ENCODE data around the gene GGT6.

Gene GGT6

DNA sequence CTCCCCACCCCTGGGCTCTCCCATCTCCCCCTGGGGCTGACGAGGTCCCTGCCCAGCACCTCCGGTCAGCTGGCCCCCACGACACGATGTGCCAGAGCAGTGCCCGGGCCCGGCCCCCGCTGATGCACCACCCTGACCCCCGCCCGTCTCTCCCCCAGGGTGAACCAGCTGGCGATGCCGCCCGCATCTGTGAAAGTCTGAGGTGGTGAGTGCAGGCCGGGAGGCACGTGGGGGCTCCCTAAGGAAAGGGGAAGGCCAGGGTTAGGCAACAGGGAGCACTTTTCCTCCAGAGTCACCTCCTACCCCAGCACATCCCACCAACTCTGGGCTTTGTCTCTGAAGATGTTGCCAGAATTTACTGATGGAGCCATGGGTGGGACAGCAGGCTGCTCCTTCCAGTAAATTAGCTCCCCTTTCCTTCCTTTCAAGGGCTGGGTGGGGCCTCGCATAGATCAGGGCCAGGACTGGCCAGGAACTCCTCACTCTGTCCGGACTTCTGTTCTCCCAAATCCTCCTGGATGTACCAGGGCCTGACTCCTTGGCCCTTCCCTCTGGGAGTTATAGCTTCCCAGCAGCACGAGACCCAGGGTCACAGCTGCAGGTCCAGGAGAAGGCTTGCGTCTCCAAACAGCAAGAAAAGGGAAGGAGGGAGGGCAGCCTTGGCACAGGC is 23.5 kb downstream of the GGT6 start:
- 0 out of 2 replicates have a peak overlapping the region, but pooled peaks have one; percentile 37 for H3K4me3 ChIP-seq (ENCODE audit: low read depth, low read length)
- no peaks in the 10 kb centered on the region for H3K9me3 ChIP-seq (ENCODE audit: control insufficient read depth, insufficient read depth, low read depth, low read length)
- no peak overlapping the region for H3K9ac ChIP-seq (ENCODE audit: low read length)
- no peak overlapping the region for H3K27ac ChIP-seq (ENCODE audit: low read depth, low read length)
- peaks cover 18% of the 10 kb centered on the region for H3K27me3 ChIP-seq (ENCODE audit: control insufficient read depth, insufficient read depth, low read length)
- peaks cover 22% of the 10 kb centered on the region for H3K4me1 ChIP-seq (ENCODE audit: control insufficient read depth, insufficient read depth, low read length)
- peaks cover 51% of the 10 kb centered on the region for H3K36me3 ChIP-seq (ENCODE audit: control insufficient read depth, insufficient read depth, low read length)

DNA sequence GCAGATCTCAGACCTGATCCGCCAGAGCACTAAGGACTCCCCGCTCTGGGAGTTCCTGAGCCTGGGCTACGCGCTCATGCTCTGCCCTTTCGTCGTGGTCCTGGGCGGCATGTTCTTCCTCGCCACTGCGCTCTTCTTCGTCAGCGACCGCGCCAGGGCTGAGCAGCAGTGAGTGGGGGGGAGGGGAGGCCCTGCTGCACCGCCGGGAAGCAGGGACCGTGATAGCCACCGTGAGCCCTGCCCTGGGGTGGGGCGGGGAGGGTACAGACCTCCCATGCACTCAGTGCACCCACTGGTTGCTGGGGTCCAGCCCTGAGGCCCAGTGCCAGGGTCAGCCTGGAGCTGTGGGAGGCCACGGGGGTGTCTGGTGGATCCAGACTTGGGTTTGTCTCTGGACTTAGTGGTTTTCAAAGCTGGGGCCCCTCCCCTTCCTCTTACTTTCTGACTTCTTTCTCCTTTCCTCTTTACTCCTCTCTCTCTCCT is 24.1 kb downstream of the GGT6 start:
- Histone ChIP-seq H3K27me3 (ENCODE audit: control insufficient read depth, insufficient read depth, low read length) (peaks cover 24% of the 10 kb centered on the region), H3K4me3 (ENCODE audit: low read depth, low read length) (peak overlapping the region; percentile 37; the same call in 1 of the 2 replicates), H3K9me3 (ENCODE audit: control insufficient read depth, insufficient read depth, low read depth, low read length) (no peaks in the 10 kb centered on the region), H3K4me1 (ENCODE audit: control insufficient read depth, insufficient read depth, low read length) (peaks cover 22% of the 10 kb centered on the region), H3K27ac (ENCODE audit: low read depth, low read length) (no peak overlapping the region), H3K9ac (ENCODE audit: low read length) (no peak overlapping the region), H3K36me3 (ENCODE audit: control insufficient read depth, insufficient read depth, low read length) (peaks cover 45% of the 10 kb centered on the region)

DNA sequence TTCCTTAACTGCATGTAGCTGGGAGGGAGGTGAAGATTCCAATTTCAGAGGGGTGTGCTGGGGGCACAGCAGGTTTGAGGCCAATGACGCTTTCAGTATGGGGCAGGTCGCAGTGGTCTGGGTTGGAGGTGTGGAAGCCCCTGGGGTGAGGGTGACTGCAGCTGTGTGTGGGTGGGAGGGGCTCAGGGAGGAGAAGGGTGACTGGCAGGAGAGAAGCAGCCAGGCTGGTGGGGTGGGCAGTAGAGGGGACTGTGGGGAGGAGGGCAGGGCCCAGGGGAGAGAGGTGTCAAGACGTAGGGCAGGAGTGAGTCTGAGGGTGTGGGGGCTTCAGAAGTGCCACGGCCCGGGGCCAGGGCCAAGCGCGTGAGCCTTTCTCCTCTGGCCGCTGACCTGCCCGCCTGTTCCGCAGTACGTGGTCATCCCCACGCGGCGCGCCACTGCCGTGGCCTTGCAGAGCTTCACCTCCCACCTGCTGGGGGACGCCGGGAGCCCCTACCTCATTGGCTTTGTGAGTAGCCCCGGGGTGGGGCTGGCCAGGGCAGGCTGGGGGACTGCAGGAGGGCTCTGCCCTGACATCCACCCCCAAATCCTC is 24.6 kb downstream of the GGT6 start:
- Histone ChIP-seq H3K4me3 (ENCODE audit: low read depth, low read length) (peak overlapping the region; percentile 37; the same call in 1 of the 2 replicates), H3K27me3 (ENCODE audit: control insufficient read depth, insufficient read depth, low read length) (peaks cover 29% of the 10 kb centered on the region), H3K36me3 (ENCODE audit: control insufficient read depth, insufficient read depth, low read length) (peaks cover 40% of the 10 kb centered on the region), H3K27ac (ENCODE audit: low read depth, low read length) (no peak overlapping the region), H3K9ac (ENCODE audit: low read length) (no peak overlapping the region), H3K4me1 (ENCODE audit: control insufficient read depth, insufficient read depth, low read length) (peaks cover 27% of the 10 kb centered on the region), H3K9me3 (ENCODE audit: control insufficient read depth, insufficient read depth, low read depth, low read length) (no peaks in the 10 kb centered on the region)

DNA sequence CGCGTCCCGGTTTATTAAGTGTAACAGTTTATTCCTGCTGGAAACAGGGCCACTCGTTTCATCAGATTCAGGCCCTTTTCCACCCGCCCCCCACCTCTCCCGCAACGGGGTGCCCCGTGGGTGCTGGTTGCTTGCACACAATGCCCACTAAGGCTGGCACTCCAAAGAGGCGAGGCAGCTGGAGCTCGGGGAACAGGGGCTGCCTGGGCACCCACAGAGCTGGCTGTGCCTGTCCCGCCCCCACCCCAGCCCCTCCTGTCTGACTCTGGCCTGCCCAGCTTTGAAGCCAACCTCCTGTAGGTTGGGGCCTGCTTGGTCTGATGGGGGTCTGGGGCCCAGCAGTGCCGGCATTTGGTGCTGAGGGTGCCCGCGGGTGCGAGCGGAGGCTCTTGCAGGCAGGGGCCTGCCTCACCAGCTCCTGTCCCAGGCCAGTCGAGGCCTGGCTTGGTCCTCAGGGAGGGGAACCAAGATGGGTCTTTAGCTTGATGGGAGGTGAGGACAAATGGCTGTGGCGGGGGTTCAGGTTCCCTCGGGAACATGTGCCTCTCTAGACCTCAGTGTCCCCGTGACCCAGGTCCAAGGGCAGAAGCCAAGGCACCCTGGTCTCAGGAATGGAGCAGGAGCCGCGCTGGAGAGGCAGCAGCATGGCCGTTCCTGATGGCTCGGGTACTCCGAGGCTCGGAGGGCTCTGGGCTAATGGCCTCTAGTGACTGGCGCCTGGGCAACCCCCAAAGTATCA is 25.3 kb downstream of the GGT6 start:
- H3K27me3 ChIP-seq (ENCODE audit: control insufficient read depth, insufficient read depth, low read length): peaks cover 36% of the 10 kb centered on the region
- no peak overlapping the region for H3K4me3 ChIP-seq (ENCODE audit: low read depth, low read length)

DNA sequence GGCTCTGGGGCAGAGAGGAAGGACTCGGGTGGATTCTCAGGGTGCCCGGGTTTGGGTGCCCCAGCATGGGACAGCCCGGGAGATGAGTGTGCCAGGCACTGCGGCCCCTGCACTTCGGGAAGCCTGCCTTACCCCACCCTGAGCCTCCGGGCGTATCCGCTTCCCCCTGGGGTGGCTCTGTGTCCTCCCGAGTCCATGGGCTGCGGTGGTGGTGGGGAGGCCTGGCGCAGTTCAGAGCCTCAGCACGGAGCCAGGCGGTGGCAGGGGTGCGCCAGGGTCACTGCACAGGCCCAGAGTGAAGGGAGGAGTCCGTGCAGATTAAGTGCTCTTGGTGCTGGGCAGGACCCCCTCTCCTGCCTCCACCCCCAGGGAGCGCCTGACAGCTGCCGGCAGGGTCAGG is 25.9 kb downstream of the GGT6 start:
- H3K27me3 ChIP-seq (ENCODE audit: control insufficient read depth, insufficient read depth, low read length): peaks cover 42% of the 10 kb centered on the region
- no peak overlapping the region for H3K9ac ChIP-seq (ENCODE audit: low read length)
- peaks cover 27% of the 10 kb centered on the region for H3K4me1 ChIP-seq (ENCODE audit: control insufficient read depth, insufficient read depth, low read length)
- H3K4me3 ChIP-seq (ENCODE audit: low read depth, low read length): no peak overlapping the region
- H3K27ac ChIP-seq (ENCODE audit: low read depth, low read length): no peak overlapping the region
- H3K9me3 ChIP-seq (ENCODE audit: control insufficient read depth, insufficient read depth, low read depth, low read length): no peaks in the 10 kb centered on the region
- H3K36me3 ChIP-seq (ENCODE audit: control insufficient read depth, insufficient read depth, low read length): peaks cover 27% of the 10 kb centered on the region

More for the DNA sequence above, 25.3 kb downstream of the GGT6 start:
- Histone ChIP-seq H3K9me3 (ENCODE audit: control insufficient read depth, insufficient read depth, low read depth, low read length) (no peaks in the 10 kb centered on the region), H3K36me3 (ENCODE audit: control insufficient read depth, insufficient read depth, low read length) (peaks cover 33% of the 10 kb centered on the region), H3K4me1 (ENCODE audit: control insufficient read depth, insufficient read depth, low read length) (peaks cover 27% of the 10 kb centered on the region), H3K9ac (ENCODE audit: low read length) (no peak overlapping the region), H3K27ac (ENCODE audit: low read depth, low read length) (no peak overlapping the region)

DNA sequence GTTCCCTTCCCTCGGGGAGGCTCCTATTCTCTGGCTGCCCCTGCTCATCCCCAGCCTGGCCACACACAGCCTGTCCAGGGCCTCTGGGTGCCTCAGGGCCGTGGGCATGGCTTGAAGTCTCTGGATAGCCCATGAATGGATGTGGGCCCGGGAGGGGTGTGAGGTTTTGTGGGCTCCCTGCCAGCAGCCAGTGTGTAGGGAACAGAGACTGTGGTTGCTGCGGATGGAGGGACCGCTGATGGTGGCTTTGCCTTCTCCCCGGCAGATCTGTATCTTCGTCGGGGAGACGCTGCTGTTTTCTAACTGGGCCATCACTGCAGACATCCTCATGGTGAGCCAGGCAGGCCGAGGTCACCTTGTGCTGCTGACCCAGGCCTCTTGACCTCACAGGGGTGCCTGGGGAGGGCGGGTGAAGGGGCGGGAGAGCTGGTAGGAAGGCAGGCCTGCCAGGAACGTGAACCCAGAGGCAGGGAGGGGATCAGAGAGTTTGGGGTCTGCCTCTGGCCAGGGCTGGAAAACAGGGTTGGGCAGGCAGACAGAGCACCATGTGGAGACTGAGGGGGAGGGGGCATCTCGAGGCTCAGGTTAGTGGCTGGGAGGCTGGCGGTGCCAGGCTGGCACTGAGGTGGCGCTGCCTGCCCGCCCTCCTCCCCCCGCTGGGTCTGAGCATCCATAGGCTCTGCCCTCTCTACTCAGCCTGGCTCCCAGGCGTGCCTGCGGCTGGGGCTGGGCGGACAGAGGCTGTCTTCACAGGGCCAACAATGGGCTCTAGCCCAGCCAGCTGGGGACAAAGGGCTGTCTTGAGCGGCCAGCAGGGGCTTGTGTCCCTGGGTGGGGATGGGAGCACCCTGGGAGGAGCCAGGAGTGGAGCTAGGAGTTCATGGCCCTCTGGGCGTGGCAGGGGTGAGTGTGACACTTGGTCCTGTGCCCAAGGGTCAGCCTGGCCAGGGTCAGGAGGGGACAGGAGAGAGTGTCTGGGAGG is 26.6 kb downstream of the GGT6 start:
- H3K9me3 ChIP-seq (ENCODE audit: control insufficient read depth, insufficient read depth, low read depth, low read length): no peaks in the 10 kb centered on the region
- peaks cover 27% of the 10 kb centered on the region for H3K4me1 ChIP-seq (ENCODE audit: control insufficient read depth, insufficient read depth, low read length)
- H3K4me3 ChIP-seq (ENCODE audit: low read depth, low read length): no peak overlapping the region
- H3K9ac ChIP-seq (ENCODE audit: low read length): no peak overlapping the region
- H3K27ac ChIP-seq (ENCODE audit: low read depth, low read length): no peak overlapping the region
- H3K36me3 ChIP-seq (ENCODE audit: control insufficient read depth, insufficient read depth, low read length): peaks cover 20% of the 10 kb centered on the region
- peaks cover 44% of the 10 kb centered on the region for H3K27me3 ChIP-seq (ENCODE audit: control insufficient read depth, insufficient read depth, low read length)

DNA sequence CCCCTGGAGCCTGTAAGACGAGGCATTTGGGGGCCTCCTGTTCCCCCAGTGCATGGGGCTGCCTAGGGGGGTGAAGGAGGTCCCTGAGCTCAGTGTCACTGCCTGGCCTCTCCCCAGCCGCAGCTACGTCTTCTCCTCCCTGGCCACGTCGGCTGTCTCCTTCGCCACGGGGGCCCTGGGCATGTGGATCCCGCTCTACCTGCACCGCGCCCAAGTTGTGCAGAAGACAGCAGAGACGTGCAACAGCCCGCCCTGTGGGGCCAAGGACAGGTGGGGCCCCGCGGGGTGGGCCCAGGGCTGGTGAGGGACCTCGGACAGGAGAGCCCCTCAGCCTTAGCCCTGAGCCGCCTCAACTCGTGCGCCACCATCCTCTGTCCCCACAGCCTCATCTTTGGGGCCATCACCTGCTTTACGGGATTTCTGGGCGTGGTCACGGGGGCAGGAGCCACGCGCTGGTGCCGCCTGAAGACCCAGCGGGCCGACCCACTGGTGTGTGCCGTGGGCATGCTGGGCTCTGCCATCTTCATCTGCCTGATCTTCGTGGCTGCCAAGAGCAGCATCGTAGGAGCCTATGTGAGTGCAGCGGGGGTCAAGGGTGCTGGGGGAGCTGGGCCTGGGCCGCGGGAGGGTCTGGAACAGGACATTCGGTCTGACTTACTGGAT is 27.4 kb downstream of the GGT6 start:
- H3K27ac ChIP-seq (ENCODE audit: low read depth, low read length): no peak overlapping the region
- peaks cover 12% of the 10 kb centered on the region for H3K36me3 ChIP-seq (ENCODE audit: control insufficient read depth, insufficient read depth, low read length)
- no peak overlapping the region for H3K4me3 ChIP-seq (ENCODE audit: low read depth, low read length)
- H3K4me1 ChIP-seq (ENCODE audit: control insufficient read depth, insufficient read depth, low read length): peaks cover 27% of the 10 kb centered on the region
- no peaks in the 10 kb centered on the region for H3K9me3 ChIP-seq (ENCODE audit: control insufficient read depth, insufficient read depth, low read depth, low read length)
- H3K9ac ChIP-seq (ENCODE audit: low read length): no peak overlapping the region
- H3K27me3 ChIP-seq (ENCODE audit: control insufficient read depth, insufficient read depth, low read length): peaks cover 52% of the 10 kb centered on the region

DNA sequence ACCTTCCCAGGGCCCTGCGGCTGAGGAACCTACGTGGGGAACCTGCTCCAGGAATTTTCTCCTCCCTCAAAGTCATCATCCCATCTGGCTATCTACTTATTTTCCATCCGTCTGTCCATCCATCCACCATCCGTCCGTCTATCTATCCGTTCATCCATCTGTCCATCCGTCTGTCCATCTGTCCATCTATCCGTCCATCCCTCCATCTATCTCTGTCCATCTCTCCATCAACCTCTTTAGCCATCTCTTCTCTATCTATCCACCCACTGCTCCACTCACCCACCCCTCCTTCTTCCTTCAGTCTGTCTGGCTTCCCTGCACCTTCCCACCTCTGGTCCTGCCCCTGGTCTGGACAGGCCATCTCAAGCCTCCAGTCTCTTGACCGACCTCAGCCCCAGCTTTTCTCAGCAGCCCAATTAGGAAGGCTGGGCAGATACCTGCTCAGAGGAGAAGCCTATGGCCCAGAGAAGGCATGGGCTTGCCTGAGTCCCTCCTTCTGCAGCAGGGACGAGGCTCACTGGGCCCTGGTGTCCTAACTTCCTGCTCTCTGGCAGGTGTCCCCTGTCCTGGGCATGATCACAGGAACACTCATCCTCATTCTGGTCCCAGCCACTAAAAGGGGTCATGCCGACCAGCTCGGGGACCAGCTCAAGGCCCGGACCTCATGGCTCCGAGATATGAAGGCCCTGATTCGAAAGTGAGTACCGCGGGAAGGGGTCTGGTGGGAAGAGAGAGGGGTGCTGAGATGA is 28.2 kb downstream of the GGT6 start:
- H3K27ac ChIP-seq (ENCODE audit: low read depth, low read length): no peak overlapping the region
- peaks cover 31% of the 10 kb centered on the region for H3K4me1 ChIP-seq (ENCODE audit: control insufficient read depth, insufficient read depth, low read length)
- no peaks in the 10 kb centered on the region for H3K9me3 ChIP-seq (ENCODE audit: control insufficient read depth, insufficient read depth, low read depth, low read length)
- H3K27me3 ChIP-seq (ENCODE audit: control insufficient read depth, insufficient read depth, low read length): peaks cover 58% of the 10 kb centered on the region
- H3K9ac ChIP-seq (ENCODE audit: low read length): no peak overlapping the region
- H3K36me3 ChIP-seq (ENCODE audit: control insufficient read depth, insufficient read depth, low read length): peaks cover 4% of the 10 kb centered on the region; the same call in 1 of the 2 replicates
- no peak overlapping the region for H3K4me3 ChIP-seq (ENCODE audit: low read depth, low read length)

DNA sequence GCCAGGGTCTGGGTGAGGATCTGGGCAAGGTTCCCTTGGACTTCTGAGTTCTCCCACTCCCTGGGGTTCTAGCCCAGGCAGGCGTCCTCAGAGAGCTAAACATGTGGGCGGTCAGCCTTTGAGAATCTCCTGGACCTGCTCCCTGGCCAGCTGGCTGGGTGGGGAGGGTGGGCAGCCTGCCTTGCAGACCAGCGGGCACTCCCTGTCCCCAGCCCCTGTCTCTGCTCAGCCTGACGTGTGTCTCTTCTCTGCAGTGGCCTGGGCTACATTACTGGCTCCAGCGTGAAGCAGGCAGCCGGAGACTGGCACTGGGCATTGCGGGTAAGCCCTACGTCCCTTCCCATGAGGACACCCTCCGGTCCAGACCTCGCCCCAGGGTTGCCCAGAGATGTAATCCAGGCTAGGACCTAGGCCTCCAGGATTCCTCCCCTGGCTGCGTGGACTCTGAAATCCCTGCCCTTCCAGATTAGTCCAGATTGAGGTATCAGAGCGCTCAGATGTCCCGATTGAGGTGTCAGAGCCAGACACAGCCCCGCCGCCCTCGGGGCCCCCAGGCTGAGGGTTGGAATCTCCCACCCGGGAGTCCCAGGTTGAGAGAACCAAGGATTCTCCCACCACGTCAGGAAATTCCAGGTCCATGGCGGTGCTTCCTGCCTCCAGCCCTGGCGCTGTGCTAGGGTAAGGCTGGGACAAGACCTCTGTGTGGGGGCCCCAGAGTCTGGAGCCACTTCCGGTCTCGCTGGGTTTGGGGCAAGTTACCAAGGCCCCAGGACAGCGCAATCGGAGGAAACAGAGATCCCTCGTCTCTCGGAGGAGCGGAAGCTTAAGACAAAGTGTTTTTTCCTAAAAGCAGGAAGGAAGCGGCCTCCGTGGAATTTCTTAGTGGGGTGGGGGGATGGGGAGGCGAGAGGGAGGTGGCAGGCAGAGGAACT is 29.3 kb downstream of the GGT6 start:
- peaks cover 21% of the 10 kb centered on the region; the same call in 1 of the 2 replicates for H3K4me1 ChIP-seq (ENCODE audit: control insufficient read depth, insufficient read depth, low read length)
- no peak overlapping the region for H3K9ac ChIP-seq (ENCODE audit: low read length)
- no peak overlapping the region for H3K27ac ChIP-seq (ENCODE audit: low read depth, low read length)
- H3K27me3 ChIP-seq (ENCODE audit: control insufficient read depth, insufficient read depth, low read length): peaks cover 69% of the 10 kb centered on the region
- no peak overlapping the region for H3K4me3 ChIP-seq (ENCODE audit: low read depth, low read length)
- no peaks in the 10 kb centered on the region for H3K9me3 ChIP-seq (ENCODE audit: control insufficient read depth, insufficient read depth, low read depth, low read length)
- H3K36me3 ChIP-seq (ENCODE audit: control insufficient read depth, insufficient read depth, low read length): no peaks in the 10 kb centered on the region
